GM12873 (cell line): ENCODE results near the gene NPAS2.

Source experiments
- TF ChIP-seq, protein P1 (sequence below): IDR thresholded peaks from 2 replicates; pipeline ENCODE4 v1.5.1; 2012; ENCODE audit warnings: low read depth, mild to moderate bottlenecking, moderate library complexity, low read length, control low read depth; ENCODE audit not compliant: insufficient read depth; ENCODE audit errors: missing control alignments

Gene NPAS2

DNA sequence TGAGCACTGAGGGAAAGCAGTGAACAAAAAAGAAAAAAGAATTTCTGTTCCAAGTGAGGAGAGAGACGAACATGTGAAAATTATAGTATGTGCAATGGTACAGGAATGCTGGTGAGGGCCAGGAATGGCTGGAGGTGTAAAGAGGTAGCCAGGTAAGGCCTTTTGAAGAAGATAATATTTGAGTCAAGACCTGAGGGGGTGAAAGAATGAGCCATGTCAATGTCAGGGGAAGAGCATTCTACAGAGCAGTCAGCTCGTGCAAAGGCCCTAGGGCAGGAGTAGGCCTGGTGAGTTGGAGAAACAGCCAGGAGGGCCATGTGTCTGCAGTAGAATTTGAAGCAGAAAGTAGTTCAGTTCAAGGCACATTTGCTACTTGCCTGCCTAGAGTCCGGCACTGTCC lies 169.7 kb downstream of the NPAS2 start:
- TF ChIP-seq, protein P1, sequence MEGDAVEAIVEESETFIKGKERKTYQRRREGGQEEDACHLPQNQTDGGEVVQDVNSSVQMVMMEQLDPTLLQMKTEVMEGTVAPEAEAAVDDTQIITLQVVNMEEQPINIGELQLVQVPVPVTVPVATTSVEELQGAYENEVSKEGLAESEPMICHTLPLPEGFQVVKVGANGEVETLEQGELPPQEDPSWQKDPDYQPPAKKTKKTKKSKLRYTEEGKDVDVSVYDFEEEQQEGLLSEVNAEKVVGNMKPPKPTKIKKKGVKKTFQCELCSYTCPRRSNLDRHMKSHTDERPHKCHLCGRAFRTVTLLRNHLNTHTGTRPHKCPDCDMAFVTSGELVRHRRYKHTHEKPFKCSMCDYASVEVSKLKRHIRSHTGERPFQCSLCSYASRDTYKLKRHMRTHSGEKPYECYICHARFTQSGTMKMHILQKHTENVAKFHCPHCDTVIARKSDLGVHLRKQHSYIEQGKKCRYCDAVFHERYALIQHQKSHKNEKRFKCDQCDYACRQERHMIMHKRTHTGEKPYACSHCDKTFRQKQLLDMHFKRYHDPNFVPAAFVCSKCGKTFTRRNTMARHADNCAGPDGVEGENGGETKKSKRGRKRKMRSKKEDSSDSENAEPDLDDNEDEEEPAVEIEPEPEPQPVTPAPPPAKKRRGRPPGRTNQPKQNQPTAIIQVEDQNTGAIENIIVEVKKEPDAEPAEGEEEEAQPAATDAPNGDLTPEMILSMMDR = no peak

DNA sequence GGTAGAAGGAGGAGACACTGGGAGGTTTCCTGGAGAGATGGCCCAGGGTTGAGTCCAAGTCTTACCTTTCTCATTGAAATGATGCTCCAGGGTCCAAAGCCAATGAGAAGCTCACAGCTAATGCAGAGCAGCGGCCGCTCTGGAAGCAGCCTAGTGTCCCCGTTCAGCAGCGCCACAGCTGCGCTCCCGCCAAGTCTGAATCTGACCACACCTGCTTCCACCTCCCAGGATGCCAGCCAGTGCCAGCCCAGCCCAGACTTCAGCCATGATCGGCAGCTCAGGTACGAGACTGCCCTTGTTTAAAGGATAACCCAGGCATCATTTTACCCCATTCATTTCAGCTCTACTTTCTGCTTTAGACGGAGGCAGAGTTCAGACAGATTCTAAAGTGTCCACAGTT lies 170.2 kb downstream of the NPAS2 start:
- TF ChIP-seq, protein P1 = no peak

GRCh38 chr2:100990650-100991403 lies 170.9 kb downstream of the NPAS2 start:
- TF ChIP-seq, protein P1 = no peak

GRCh38 chr2:100991404-100991773 lies 171.4 kb downstream of the NPAS2 start:
- TF ChIP-seq, protein P1 = no peak

DNA sequence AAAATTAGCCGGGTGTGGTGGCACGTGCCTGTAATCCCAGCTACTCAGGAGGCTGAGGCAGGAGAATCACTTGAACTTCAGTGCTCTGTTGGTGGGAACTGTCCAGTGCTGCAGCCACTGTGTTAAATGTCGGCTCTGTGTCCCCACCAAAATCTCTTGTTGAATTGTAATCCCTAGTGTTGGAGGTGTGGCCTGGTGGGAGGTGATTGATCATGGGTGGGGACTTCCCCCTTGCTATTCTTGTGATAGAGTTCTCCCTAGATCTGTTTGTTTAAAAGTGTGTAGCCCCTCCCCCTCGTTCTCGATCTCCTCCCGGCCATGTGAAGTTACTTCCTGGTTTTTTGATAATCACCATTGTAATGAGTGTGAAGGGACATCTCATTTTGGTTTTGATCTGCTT lies 172.3 kb downstream of the NPAS2 start:
- TF ChIP-seq, protein P1 = no peak

DNA sequence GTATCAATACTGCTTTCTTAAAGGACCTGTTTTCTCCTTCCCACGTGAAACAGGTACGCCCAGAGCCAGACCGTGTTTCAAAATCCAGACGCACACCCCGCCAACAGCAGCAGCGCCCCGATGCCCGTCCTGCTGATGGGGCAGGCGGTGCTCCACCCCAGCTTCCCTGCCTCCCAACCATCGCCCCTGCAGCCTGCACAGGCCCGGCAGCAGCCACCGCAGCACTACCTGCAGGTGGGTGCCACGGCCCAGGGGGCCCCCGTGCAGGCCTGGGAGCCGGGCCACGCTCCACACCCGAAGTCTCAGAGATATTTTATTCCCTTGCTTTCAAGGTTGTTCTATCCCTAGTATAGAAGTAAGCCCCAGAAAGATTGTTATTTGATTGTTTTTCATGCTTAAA lies 173.4 kb downstream of the NPAS2 start:
- TF ChIP-seq, protein P1 = no peak

DNA sequence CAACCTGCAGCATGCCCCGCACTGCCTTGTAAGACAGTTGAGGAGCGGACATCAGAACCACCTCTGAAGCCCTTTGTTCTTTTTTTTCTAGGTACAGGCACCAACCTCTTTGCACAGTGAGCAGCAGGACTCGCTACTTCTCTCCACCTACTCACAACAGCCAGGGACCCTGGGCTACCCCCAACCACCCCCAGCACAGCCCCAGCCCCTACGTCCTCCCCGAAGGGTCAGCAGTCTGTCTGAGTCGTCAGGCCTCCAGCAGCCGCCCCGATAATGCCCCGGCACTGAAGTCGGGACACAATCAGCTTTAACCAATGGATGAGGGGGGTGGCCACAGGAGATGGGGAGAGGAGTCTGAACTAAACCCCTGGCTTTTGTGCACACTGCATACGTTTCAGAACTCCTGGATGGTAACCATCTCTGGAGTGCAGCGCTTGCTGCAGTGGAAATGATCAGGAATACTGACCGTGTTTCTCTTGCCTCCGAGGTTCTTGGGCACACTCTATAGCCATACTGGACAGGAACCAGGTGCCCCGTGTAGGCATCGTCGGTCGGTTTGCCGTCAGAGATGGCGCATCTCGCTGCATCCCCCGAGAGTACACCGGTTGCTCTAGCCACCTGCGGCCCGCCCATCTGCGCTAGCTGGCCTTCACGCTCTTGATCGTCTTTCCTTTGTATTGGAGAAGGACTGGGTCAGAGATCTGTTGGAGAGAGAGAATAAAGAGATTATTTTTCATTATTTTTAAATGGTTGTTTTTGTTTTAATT lies 175.6 kb downstream of the NPAS2 start:
- TF ChIP-seq, protein P1 = no peak
